ENCODE measurements around the gene ZNF609.

ZNF609 gene

DNA sequence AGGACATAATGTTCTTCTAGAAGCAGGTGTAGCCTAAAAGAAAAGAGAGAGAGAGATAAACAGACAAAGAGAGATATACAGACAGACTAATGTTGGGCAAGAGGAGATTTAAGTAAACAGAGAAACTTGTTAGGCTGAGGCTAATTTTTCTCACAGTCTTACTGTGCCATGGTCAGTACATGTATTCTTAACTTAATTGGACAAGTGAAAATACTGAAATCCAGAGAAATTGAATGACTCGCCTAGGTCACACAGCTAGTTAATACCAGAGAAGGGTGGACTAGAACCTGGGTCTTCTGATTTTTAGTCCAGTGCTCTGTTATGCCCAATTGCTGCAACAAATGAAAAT lies 6.7 kb upstream of the ZNF609 start:
- DNase-seq (ENCODE audit: low read depth, low spot score): no peak
- H3K27ac ChIP-seq: no peak overlapping the region

DNA sequence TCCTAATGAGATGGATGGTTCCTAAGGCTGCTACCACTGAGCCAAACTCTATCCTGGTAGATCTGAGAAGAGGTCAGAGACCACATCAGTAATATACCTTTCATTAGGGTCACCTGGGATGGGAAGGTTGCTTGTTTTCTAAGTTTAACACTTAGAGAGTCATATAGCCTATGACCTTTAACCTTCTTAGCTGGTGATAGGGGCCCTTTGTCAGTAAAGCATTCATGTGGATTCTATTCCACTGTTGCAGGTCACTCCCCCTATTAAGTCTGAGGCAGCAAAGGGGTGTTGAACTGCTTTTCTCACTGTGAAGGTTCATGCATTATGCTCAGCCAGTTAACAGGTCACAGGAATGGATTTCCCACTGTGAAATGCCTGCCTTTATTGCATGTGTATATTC lies 6.1 kb upstream of the ZNF609 start:
- DNase-seq (ENCODE audit: low read depth, low spot score): no peak
- H3K27ac ChIP-seq: no peak overlapping the region

DNA sequence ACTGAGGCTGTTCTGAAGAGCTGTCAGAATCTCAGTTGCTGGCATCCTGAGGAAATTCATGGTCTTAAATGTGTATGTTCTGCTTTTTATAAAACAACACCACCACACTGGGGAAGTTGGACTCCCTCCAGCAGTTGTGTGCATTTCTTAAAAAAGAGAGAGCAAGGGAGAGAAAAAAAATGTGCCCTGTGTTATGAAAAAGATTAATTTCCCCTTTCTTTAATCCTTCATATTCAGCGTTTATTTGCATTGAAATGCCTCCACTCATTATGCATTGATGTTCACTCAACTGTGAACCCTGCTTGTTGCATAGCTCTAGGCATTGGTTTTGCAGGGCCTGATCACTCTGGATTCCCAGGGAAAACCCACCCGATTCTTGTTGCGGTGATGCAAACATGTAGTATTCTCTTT lies 4.4 kb upstream of the ZNF609 start:
- DNase-seq (ENCODE audit: low read depth, low spot score): no peak
- no peak overlapping the region for H3K27ac ChIP-seq

DNA sequence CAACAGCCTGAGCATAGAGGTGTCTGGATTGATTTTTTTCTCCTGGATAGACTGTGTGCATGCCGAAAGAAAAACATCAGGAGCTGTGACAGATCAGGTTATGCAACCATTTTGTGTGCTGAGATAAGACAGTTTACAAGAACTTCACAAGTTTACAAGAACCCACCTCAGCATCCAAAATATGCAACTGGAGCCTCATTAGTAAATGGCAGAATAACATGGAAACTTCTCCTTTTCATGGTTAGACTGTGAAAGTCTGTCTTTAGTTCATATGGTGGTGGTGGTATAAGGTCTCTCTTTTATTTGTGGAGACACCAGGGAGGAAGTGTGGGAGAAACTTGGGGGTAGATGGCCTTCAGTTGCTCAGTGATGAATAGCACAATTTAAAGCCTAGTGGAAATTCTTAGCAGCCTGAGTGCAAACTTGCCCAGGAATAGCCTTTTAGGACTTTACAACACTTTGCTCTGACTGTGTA lies 3.7 kb upstream of the ZNF609 start:
- DNase-seq (ENCODE audit: low read depth, low spot score): no peak
- no peak overlapping the region for H3K27ac ChIP-seq

DNA sequence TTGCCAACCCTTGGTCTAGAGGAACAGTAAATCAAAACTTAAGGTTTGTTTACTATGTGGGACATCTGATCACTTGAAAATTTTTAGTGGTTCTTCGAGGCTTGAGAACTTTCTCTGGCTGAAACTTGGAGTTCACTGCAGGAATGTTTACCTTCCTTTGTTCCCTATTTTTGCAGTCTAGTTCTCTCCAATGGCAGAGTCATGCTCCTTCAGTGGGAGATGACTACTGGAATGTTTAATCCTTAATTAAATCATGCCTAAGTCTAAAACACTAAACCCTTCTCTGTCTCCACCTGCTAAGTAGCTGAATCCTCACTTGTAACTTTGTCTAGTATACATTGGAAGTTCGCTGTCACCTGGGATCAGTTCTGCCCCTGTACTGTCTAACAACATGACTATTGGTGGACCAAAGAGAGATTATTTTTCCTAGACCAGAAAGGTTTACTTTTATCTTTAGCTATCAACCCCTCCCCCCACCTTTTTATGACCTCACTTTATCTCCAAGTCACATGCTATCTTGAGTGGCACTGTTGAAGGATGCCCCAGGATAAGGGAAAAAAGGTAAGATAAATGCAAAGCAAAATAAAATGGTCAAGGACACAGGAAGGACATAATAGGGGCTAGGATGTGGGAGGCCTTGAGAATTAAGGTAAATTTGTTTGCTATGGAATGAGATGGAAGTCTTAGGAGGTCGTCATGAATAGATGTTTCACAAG lies 1.2 kb upstream of the ZNF609 start:
- DNase-seq (ENCODE audit: low read depth, low spot score): no peak
- H3K27ac ChIP-seq: no peak overlapping the region

DNA sequence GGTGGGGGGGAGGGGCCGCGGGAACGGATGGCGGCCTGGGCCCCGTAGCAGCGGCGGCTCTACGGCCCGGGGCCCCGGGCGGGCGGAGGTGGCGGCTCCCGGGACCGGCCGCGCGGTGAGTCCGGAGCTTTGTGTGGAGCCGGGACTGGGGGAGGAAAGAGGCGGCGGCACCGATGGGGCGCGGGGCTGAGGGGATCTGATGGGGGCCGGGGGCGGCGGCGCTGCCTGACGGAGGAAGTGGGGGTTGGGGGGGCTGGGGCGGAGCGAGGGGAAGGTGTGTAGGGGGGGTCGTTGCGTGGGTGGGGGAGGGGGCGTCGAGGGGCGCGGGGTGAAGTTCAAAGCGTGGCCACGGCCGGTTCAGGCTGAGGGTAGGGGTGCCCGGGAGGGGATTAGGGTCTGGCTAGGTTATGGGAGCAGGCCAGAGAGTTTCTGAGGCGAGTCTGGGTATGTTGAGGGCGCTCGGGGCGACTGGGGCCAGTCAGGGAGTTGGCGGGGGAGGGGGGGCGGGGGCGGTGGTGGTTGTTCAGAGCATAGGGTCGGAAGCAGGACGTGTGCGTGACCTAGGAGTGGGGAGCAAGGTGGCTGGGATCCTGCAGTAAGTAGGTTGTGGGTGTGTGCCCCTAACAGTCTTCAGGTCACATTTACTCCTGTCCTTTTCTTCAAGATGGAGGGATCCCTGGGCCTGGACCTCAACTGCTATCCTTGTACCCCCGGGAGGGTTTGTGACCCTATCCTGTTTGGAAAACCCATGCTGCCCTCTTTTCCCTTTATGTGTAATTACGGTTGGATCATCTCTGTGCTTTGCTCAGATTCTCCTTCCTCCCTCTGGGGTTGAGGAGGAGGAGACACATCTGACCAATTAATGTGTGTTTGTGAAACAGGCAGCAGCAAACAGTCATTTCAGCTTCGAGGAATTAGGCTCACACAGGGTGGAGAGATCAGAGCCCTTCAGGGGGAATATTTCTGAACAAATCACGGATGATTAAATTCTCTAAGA lies 644 bp downstream of the ZNF609 start:
- H3K27ac ChIP-seq: peak overlapping the region; percentile 68
- DNase-seq (ENCODE audit: low read depth, low spot score): peak; percentile 14

DNA sequence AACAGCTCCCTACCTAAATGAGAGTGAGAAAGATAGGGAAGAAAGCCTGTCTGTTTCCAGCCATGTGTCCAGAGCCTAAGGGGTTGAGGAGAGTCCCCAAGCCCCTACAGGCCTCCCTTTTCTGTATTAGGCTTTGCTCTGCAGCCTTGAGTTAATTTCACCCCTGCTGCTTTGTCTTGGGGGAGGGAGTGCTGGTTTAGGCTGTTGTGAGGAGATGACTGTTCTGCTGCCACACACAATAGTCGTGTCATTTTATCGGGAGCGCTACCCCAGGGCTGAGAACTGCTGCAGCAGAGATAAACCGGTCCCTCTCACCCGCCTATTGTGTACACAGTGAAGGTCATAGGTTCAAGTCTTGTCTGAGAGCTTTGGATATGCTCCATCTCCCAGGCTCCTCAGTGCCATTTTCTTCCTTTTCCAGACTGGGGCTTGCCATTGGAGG lies 1.4 kb downstream of the ZNF609 start:
- peak overlapping the region; percentile 68 for H3K27ac ChIP-seq
- no peak for DNase-seq (ENCODE audit: low read depth, low spot score)

- DNase-seq (ENCODE audit: low read depth, low spot score): no peak
- no peak overlapping the region for H3K27ac ChIP-seq
Observed at GRCh38 chr15:64462492-64462891, 2.1 kb downstream of the ZNF609 start.

GRCh38 chr15:64464276-64465005 lies 4.1 kb downstream of the ZNF609 start:
- no peak for DNase-seq (ENCODE audit: low read depth, low spot score)
- no peak overlapping the region for H3K27ac ChIP-seq

DNA sequence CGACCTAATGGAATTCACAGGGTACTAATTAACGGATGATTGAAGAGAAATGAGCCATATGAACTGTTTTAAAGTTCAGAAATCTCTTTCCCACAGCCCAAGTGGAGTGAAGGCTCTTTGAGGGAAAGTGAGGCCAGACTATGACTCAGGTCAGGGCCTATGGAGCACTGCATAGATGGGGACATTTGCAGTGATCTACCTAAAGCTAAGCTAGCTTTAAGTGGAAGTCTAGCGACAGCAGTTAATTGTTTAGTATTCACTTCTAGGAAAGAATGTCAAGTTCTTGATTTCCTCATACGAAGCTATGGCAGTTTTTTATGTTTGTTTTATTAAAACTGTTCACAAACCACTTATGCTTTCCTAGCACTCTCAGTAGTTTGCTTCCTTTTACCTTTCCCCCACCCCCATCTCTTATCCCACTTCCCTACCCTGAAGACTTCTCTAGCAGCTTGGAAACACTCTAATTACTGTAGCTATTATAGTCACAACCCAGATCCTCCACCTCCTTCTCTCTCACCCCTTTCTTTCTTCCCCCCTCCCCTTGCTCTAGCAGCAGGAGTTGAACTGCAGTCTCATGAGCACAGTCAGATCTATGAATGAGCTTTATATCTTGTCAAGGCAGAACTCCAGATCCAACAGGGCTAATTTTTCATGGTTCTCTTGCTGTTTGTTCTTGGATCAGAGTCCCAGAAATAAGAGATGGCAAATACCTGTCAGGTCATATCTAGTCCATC lies 6.2 kb downstream of the ZNF609 start:
- no peak overlapping the region for H3K27ac ChIP-seq
- no peak for DNase-seq (ENCODE audit: low read depth, low spot score)

DNA sequence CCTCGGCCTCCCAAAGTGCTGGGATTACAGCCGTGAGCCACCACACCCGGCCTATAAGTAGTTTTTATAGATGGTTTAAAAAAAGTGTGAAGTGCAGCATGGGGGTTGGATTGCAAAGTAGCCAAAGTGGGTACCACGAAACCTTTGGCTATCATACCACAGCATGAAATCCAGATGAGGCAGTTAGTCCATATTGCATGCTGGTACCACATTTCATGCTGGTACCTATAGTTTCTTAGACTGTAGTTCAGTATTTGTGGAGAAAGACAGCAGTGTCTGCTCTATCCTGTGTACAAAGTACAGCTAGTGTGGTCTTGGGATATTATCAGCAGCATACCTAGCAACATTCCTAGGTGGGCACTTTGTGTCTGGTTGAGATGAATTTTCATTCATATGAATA lies 11.8 kb downstream of the ZNF609 start:
- DNase-seq (ENCODE audit: low read depth, low spot score): no peak

DNA sequence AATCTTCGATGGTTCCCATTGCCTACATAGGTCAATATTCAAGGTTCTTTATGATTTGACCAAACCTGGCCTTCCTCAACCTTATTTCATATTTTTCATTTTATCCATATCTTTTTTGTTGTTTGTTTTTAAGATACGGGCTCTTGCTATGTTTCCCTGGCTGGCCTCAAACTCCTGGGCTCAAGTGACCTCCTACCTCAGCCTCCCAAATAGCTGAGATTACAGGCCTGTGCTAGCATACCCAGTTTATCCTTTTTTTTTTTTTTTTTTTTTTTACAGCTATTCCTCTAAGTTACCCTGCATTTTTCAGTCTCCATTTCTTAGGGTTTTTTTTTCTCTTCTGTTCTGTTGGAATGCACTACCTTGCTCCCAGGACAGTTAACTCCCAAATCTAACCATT lies 14.5 kb downstream of the ZNF609 start:
- no peak overlapping the region for H3K27ac ChIP-seq
- DNase-seq (ENCODE audit: low read depth, low spot score): no peak

More for the DNA sequence above, 11.8 kb downstream of the ZNF609 start:
- no peak overlapping the region for H3K27ac ChIP-seq

GRCh38 chr15:64476550-64476949 lies 16.2 kb downstream of the ZNF609 start:
- DNase-seq (ENCODE audit: low read depth, low spot score): no peak
- no peak overlapping the region for H3K27ac ChIP-seq

- no peak for DNase-seq (ENCODE audit: low read depth, low spot score)
- no peak overlapping the region for H3K27ac ChIP-seq
Observed at GRCh38 chr15:64478863-64479262, 18.5 kb downstream of the ZNF609 start.

DNA sequence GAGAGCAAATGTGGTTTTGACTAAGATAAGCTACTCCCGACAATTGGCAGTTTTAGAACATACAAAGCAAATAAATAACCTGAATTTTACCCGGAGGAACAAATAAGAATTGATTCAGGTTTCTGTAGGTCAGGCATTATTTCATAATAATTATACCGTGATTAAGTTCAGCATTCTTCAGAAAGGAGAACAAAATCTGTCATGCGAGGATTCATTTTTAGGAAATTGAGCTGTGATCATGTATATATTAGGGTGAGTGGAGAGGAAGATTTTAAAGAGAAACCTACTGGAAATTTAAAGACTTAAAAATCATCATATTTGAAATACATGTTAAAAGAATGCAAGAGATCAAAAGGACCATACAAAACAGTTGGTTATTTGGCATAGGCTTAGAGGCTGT lies 20.5 kb downstream of the ZNF609 start:
- no peak for DNase-seq (ENCODE audit: low read depth, low spot score)
- H3K27ac ChIP-seq: no peak overlapping the region

DNA sequence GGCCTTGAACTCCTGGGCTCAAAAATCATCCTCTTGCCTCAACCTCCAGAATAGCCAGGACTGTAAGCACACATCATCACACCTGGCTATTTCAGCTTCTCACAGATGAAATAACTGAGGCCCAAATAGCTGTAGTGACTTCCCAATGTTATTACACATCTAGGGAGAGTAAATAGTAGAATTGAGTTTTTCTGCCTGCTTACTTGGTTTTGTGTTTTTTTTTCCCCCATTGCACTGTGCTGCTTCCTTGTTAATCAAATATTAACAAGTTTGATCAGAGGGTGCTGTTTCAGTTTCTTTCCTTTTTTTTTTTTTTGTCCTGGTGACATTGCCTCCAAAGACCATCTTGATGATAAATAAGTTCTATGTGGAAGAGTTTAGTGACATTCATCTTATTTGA lies 23.4 kb downstream of the ZNF609 start:
- DNase-seq (ENCODE audit: low read depth, low spot score): no peak
- H3K27ac ChIP-seq: no peak overlapping the region

GRCh38 chr15:64485796-64486195 lies 25.4 kb downstream of the ZNF609 start:
- H3K27ac ChIP-seq: no peak overlapping the region
- DNase-seq (ENCODE audit: low read depth, low spot score): no peak

DNA sequence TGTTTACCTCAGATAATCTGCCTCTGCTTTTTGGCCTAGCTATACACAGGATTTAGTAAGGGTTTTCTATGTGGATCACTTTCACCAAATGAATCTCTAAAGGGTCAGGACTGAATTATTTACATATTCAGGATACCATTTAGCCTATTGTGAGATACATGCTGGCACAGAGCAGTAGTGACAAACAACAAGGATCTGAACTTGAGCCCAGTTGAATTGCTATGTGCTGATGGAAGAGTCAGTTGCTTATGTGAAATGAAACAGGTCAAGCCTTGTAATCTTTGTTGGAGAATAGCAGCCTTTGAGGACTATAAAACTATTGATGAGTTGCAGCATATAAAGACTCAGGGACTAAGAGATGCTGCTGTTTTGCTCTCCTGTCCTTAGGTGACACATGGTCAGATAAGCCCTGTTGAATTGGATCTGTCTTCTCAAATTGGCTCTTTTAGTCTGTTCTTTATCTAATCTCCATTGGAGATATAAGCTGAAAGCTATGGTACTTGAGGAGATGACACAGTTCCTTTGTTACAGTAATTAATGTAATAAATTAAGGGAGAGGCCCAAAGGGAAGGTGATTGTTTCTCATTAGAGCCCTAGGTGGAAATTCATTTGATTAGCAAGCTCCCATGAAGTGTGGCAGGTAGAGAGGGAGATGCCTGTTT lies 30.4 kb downstream of the ZNF609 start:
- DNase-seq (ENCODE audit: low read depth, low spot score): no peak
- no peak overlapping the region for H3K27ac ChIP-seq

DNA sequence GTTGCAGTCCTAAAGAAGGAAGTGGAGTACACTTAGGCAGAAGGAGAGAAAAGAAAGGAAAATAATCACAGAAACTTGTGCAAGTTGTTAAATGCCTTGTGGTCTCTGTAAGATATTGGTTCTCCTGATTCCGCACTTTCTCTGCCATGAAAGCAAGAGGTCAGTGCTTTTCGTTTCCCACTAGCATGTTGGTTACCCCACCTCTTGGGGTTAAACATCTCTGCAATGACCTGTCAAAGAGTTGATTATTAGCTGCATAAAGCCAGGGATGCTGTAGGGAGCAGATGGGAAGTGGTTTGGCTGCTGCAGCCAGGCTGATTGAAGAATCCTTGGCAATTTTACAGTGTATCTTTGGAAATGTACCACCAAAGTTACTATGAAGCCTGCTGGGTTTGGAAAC lies 33.3 kb downstream of the ZNF609 start:
- no peak overlapping the region for H3K27ac ChIP-seq
- no peak for DNase-seq (ENCODE audit: low read depth, low spot score)
